Upper lobe of left lung (tissue), 4 donors: ENCODE measurements around the gene ACVR1.

Experiments used
- EP300 ChIP-seq, 4 donors: sonication (generic); formaldehyde crosslinking; IDR thresholded peaks; one replicate each; pipeline ENCODE4 v1.5.1; 2017; ENCODE audit warnings: antibody characterized with exemption in 4 of 4, control low read depth in 2 of 4
- POLR2A ChIP-seq, 4 donors: fragments of 450-650 bp; IDR thresholded peaks; one replicate each; pipeline ENCODE4 v1.5.1; 2016 to 2017; ENCODE audit warnings: antibody characterized with exemption in 4 of 4, mild to moderate bottlenecking in 2 of 4
- TF ChIP-seq, protein P1 (sequence below), 6 experiments: fragments of 450-650 bp in 4 of 6; fragments of 200-600 bp in 2 of 6; sonication (generic) in 2 of 6; IDR thresholded peaks; one replicate each; pipeline ENCODE4 v1.5.1; 2016 to 2019; ENCODE audit warnings: antibody characterized with exemption in 6 of 6

DNA sequence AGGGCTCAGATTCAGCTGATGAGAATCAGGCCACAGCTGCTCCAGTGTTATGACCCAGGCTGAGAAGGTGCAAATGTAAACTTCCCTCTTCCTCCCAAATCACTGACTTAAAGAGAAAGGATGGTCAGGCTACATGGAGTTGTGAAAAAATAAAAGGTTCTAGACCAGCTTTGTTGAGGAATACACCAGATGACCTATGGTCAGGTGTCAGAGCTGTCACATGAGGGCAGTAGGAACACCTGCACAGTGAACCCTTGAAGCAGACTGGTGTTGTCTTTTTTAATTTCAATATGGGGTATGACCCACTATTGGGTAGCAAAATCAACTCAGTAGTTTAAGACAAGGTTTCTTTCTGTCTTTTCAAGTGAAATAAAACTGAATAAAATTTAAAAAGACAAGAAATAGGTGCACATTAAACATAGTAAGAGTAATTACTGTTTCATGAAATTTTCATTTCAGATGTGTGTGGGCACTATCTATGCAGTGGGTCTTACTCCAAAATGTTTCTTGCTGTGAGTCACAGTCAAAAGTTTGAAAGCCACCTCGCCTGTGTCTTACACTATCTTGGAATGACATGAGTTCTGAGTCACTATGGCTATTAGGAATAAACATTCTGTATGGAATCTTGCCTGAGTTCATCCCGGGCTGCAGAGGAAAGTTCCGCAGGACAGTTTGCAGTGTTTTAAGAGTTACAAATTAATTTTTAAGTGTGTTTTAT is 83.6 kb downstream of the ACVR1 start:
- TF ChIP-seq, protein P1, sequence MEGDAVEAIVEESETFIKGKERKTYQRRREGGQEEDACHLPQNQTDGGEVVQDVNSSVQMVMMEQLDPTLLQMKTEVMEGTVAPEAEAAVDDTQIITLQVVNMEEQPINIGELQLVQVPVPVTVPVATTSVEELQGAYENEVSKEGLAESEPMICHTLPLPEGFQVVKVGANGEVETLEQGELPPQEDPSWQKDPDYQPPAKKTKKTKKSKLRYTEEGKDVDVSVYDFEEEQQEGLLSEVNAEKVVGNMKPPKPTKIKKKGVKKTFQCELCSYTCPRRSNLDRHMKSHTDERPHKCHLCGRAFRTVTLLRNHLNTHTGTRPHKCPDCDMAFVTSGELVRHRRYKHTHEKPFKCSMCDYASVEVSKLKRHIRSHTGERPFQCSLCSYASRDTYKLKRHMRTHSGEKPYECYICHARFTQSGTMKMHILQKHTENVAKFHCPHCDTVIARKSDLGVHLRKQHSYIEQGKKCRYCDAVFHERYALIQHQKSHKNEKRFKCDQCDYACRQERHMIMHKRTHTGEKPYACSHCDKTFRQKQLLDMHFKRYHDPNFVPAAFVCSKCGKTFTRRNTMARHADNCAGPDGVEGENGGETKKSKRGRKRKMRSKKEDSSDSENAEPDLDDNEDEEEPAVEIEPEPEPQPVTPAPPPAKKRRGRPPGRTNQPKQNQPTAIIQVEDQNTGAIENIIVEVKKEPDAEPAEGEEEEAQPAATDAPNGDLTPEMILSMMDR (IDR thresholded peaks at IDR 0.05) = no peak
- no peak for TF ChIP-seq POLR2A (IDR thresholded peaks at IDR 0.05)
- no peak for TF ChIP-seq EP300 (IDR thresholded peaks at IDR 0.05)
